Tibial nerve (tissue), 4 donors: Measurements from ENCODE around the gene RANBP3. TPM values are rescaled to one million over a fixed set of nuclear protein-coding genes. Genes with fewer than 3 reads are reported as not detected.
A peak's percentile ranks its signal among the peaks of the same experiment; 100 is the strongest.

ENCODE experiments used
- DNase-seq, 2 donors: peaks; one replicate each; pipeline ENCODE4 v3.0.0-alpha.2; 2019; ENCODE audit warnings: low spot score in 2 of 2
- H3K27ac ChIP-seq, 4 donors: fragments of 200-600 bp; sonication (generic) in 3 of 4; one replicate each; pipeline ENCODE4 v1.5.1; 2017 to 2019; ENCODE audit warnings: mild to moderate bottlenecking in 1 of 4
- H3K27me3 ChIP-seq, 2 donors: fragments of 200-600 bp; sonication (generic) in 1 of 2; one replicate each; pipeline versions ENCODE4 v1.5.1 to v1.6.0; 2017 to 2019
- H3K36me3 ChIP-seq, 3 donors: fragments of 200-600 bp; sonication (generic); one replicate each; pipeline ENCODE4 v1.5.1; 2018 to 2019
- H3K4me1 ChIP-seq, 4 donors: fragments of 200-600 bp; sonication (generic) in 3 of 4; one replicate each; pipeline ENCODE4 v1.5.1; 2017 to 2019
- H3K4me3 ChIP-seq, 4 donors: fragments of 200-600 bp; sonication (generic) in 3 of 4; one replicate each; pipeline ENCODE4 v1.5.1; 2017 to 2019; ENCODE audit warnings: mild to moderate bottlenecking in 1 of 4, moderate library complexity in 1 of 4
- H3K9me3 ChIP-seq, 4 donors: fragments of 200-600 bp; sonication (generic) in 3 of 4; one replicate each; pipeline ENCODE4 v1.5.1; 2017 to 2019
- CTCF ChIP-seq, 5 experiments: fragments of 200-600 bp in 3 of 5; fragments of 450-650 bp in 2 of 5; sonication (generic) in 3 of 5; IDR thresholded peaks; one replicate each; pipeline ENCODE4 v1.5.1; 2016 to 2019; ENCODE audit warnings: antibody characterized with exemption in 5 of 5, mild to moderate bottlenecking in 3 of 5, moderate library complexity in 2 of 5
- EP300 ChIP-seq, 2 donors: sonication (generic); formaldehyde crosslinking; IDR thresholded peaks; one replicate each; pipeline ENCODE4 v1.6.1; 2017; ENCODE audit warnings: antibody characterized with exemption in 2 of 2, mild to moderate bottlenecking in 1 of 2
- POLR2A ChIP-seq, 2 donors: fragments of 450-650 bp; IDR thresholded peaks; one replicate each; pipeline ENCODE4 v1.6.1; 2017; ENCODE audit warnings: antibody characterized with exemption in 2 of 2, mild to moderate bottlenecking in 2 of 2, moderate library complexity in 2 of 2
- WGBS, 2 donors: methylation state at CpG; one replicate each; pipeline ENCODE4 v1.1.5; 2018; 5-methylcytosine and 5-hydroxymethylcytosine counted together
- total RNA-seq, 4 donors: library from RNA; depleted of rRNA; stranded (reverse); fragments of >200 nt; gene quantifications; one replicate each; pipeline ENCODE4 v1.1.0, GENCODE V29; 2016

The RANBP3 gene
- total RNA-seq, 4 donors from 2014 or later: 75.4 to 129 (median 95.6) TPM

DNA sequence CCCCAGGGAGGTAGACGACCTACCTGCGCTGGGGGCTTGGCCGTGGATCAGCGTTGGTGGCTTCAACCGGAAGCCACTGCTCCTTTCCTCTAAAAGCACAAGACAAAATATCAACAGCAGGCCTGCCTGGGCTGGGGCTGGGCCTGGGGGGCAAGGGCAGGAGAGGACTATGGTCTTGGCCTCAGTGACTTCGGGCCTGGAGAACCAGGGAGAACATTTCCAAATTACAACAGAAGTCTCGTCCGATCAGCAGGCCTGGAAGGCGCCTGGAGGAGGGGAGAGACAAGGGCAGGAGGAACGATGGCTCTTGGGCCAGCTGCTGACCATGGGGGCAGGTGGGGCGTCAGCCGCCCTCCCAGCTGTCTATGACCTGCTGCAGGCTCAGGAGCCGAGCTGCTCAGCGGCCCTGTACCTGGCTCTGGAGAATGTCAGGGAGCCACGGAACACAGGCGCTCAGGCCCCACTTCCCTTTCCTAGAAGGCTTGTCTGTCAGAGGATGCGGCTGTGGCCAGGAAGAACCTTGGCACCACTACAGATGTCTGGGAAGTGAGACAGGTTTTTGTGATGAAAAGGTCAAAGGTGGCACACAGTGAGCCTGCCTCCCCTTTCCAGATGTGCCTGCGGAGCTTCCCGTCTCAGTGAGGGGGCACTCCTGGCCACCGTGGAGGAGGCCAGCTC, 44.4 kb downstream of the RANBP3 start:
- 79 to 80% methylated on average over 14 to 19 of the region's 20 CpGs for WGBS, 2 donors
- H3K36me3 ChIP-seq: peaks cover 0 to 83% (median 15%) of the 10 kb centered on the region in 3 donors
- no peak overlapping the region for H3K4me3 ChIP-seq
- DNase-seq: no peak
- H3K27me3 ChIP-seq: no peaks in the 10 kb centered on the region
- H3K27ac ChIP-seq: peak overlapping the region in 2 of 4 donors; percentile 60 to 71
- H3K4me1 ChIP-seq: peaks cover 0 to 46% (median 13%) of the 10 kb centered on the region in 4 donors
- TF ChIP-seq POLR2A (IDR thresholded peaks at IDR 0.05): no peak
- no peaks in the 10 kb centered on the region for H3K9me3 ChIP-seq

GRCh38 chr19:5932609-5933262, 45.2 kb downstream of the RANBP3 start:
- Histone ChIP-seq H3K4me1 (peaks cover 0 to 52% (median 16%) of the 10 kb centered on the region in 4 donors), H3K4me3 (no peak overlapping the region), H3K27ac (peak overlapping the region in 3 of 4 donors; percentile 4 to 71 (median 17)), H3K36me3 (peaks cover 0 to 83% (median 18%) of the 10 kb centered on the region in 3 donors), H3K27me3 (no peaks in the 10 kb centered on the region), H3K9me3 (no peaks in the 10 kb centered on the region)
- WGBS, 2 donors: 87 to 88% methylated on average over 15 to 21 of the region's 21 CpGs
- TF ChIP-seq EP300 (IDR thresholded peaks at IDR 0.05) (no peak), POLR2A (IDR thresholded peaks at IDR 0.05) (no peak), CTCF (IDR thresholded peaks at IDR 0.05) (no peak)
- DNase-seq: no peak

DNA sequence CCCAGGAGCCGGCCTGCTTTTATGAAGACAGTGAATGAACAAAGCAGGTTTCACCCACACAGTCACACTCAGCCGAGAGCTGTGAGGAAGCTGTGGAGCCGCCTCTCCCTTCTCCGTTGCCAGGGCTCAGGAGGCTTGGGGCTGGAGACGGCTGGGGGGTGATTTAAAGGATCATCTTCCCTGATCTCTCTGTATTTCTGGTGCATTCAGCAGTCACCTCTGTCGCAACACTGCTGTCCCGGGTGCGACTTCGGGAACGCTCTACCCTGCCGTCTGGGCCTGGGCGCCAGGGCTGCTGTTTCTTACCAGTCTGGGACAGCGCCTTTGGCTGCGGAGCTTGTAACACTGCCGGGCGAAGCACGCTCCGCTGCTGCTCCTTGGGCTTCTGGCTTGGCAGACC, 45.8 kb downstream of the RANBP3 start:
- Histone ChIP-seq H3K36me3 (peaks cover 0 to 83% (median 22%) of the 10 kb centered on the region in 3 donors), H3K27ac (peak overlapping the region in 3 of 4 donors; percentile 4 to 71 (median 17))
- 73 to 84% methylated on average over 18 of the region's 18 CpGs for WGBS, 2 donors

DNA sequence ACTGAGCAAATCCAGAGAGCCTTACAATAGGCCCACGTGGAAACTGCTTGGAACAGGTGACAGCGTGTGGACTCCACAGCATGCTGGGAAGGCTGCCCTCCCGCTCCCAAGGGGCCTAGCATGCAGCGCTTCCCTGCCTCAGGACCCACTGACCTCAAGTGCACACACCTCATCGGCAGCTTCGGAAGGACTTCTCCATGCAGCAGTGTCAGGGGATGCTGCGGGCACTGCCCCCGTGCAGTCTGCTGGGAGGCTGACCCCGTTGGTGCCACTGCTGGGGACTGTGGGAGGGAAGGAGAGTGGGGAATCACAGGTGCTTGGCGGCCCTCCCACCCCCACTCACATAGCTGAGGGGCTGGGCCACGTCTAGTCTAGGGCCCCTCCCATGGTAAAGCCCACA, 46.7 kb downstream of the RANBP3 start:
- Histone ChIP-seq H3K4me3 (no peak overlapping the region), H3K27me3 (no peaks in the 10 kb centered on the region), H3K9me3 (no peaks in the 10 kb centered on the region), H3K4me1 (peaks cover 0 to 63% (median 25%) of the 10 kb centered on the region in 4 donors), H3K36me3 (peaks cover 0 to 85% (median 22%) of the 10 kb centered on the region in 3 donors), H3K27ac (peak overlapping the region in 1 of 4 donors; percentile 71)
- WGBS, 2 donors: 89 to 93% methylated on average over 10 to 11 of the region's 11 CpGs
- no peak for DNase-seq
- TF ChIP-seq POLR2A (IDR thresholded peaks at IDR 0.05) (no peak), CTCF (IDR thresholded peaks at IDR 0.05) (no peak), EP300 (IDR thresholded peaks at IDR 0.05) (no peak)

More for the DNA sequence above, 45.8 kb downstream of the RANBP3 start:
- Histone ChIP-seq H3K4me1 (peaks cover 0 to 58% (median 22%) of the 10 kb centered on the region in 4 donors), H3K27me3 (no peaks in the 10 kb centered on the region), H3K9me3 (no peaks in the 10 kb centered on the region), H3K4me3 (no peak overlapping the region)
- TF ChIP-seq EP300 (IDR thresholded peaks at IDR 0.05) (no peak), POLR2A (IDR thresholded peaks at IDR 0.05) (no peak), CTCF (IDR thresholded peaks at IDR 0.05) (no peak)
- no peak for DNase-seq

DNA sequence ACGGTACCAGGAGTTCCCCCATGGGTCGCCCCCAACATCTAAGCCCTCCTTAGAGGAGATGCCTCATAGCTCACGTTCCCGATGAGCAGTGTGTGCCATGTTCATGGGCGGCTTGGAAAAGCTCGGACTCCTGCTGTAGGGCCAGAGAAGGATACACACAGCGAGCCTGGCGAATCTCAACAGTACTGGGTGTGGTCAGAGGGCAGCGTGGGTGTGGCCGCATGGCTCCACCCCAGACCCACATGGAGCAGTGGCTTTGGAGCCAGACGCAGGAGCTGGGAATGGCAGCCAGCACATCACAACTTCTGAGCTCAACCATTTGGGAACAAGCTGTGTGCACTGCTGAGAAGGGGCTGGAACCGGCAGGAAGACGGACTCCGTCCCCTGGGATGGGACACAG, 48.3 kb downstream of the RANBP3 start:
- Histone ChIP-seq H3K4me3 (no peak overlapping the region), H3K36me3 (peaks cover 0 to 94% (median 25%) of the 10 kb centered on the region in 3 donors), H3K9me3 (no peaks in the 10 kb centered on the region), H3K4me1 (peaks cover 0 to 61% (median 15%) of the 10 kb centered on the region in 4 donors), H3K27me3 (no peaks in the 10 kb centered on the region), H3K27ac (peak overlapping the region in 1 of 4 donors; percentile 14)
- no peak for DNase-seq
- 79 to 89% methylated on average over 3 to 14 of the region's 14 CpGs for WGBS, 2 donors
- TF ChIP-seq EP300 (IDR thresholded peaks at IDR 0.05) (no peak), CTCF (IDR thresholded peaks at IDR 0.05) (no peak), POLR2A (IDR thresholded peaks at IDR 0.05) (no peak)
